Rectal smooth muscle tissue (tissue), 1 donor: ENCODE data around the gene CAPN9.

Source experiments
- H3K27ac ChIP-seq: one replicate; pipeline ENCODE4 v1.7.0; 2013; ENCODE audit warnings: low read depth, low read length, inconsistent platforms
- H3K27me3 ChIP-seq: one replicate; pipeline ENCODE4 v1.7.0; 2013; ENCODE audit warnings: low read length; ENCODE audit not compliant: control insufficient read depth, insufficient read depth
- H3K36me3 ChIP-seq: one replicate; pipeline ENCODE4 v1.7.0; 2013; ENCODE audit warnings: low read length; ENCODE audit not compliant: control insufficient read depth, insufficient read depth
- H3K4me1 ChIP-seq: one replicate; pipeline ENCODE4 v1.7.0; 2013; ENCODE audit warnings: low read length; ENCODE audit not compliant: control insufficient read depth, insufficient read depth
- H3K4me3 ChIP-seq: one replicate; pipeline ENCODE4 v1.7.0; 2013; ENCODE audit warnings: low read length
- H3K9ac ChIP-seq: one replicate; pipeline ENCODE4 v1.7.0; 2013; ENCODE audit warnings: low read length

Gene CAPN9

GRCh38 chr1:230790026-230790425, 42.8 kb downstream of the CAPN9 start:
- no peak overlapping the region for H3K9ac ChIP-seq
- H3K27ac ChIP-seq, result no peak overlapping the region
- no peaks in the 10 kb centered on the region for H3K27me3 ChIP-seq
- H3K4me1 ChIP-seq, result no peaks in the 10 kb centered on the region
- H3K36me3 ChIP-seq, result no peaks in the 10 kb centered on the region
- H3K4me3 ChIP-seq, result no peak overlapping the region

GRCh38 chr1:230791986-230792564, 44.9 kb downstream of the CAPN9 start:
- Histone ChIP-seq H3K9ac (no peak overlapping the region), H3K4me1 (no peaks in the 10 kb centered on the region), H3K27ac (no peak overlapping the region), H3K36me3 (no peaks in the 10 kb centered on the region), H3K27me3 (no peaks in the 10 kb centered on the region), H3K4me3 (no peak overlapping the region)

GRCh38 chr1:230792691-230793462, 45.7 kb downstream of the CAPN9 start:
- no peak overlapping the region for H3K27ac ChIP-seq
- H3K36me3 ChIP-seq, result no peaks in the 10 kb centered on the region
- no peak overlapping the region for H3K4me3 ChIP-seq
- no peaks in the 10 kb centered on the region for H3K27me3 ChIP-seq
- no peaks in the 10 kb centered on the region for H3K4me1 ChIP-seq
- no peak overlapping the region for H3K9ac ChIP-seq

GRCh38 chr1:230793463-230793745, 46.2 kb downstream of the CAPN9 start:
- no peak overlapping the region for H3K9ac ChIP-seq
- H3K27ac ChIP-seq, result no peak overlapping the region
- no peak overlapping the region for H3K4me3 ChIP-seq
- H3K36me3 ChIP-seq, result no peaks in the 10 kb centered on the region
- no peaks in the 10 kb centered on the region for H3K27me3 ChIP-seq
- H3K4me1 ChIP-seq, result no peaks in the 10 kb centered on the region

GRCh38 chr1:230794431-230794830, 47.2 kb downstream of the CAPN9 start:
- no peak overlapping the region for H3K27ac ChIP-seq
- no peaks in the 10 kb centered on the region for H3K27me3 ChIP-seq
- no peaks in the 10 kb centered on the region for H3K4me1 ChIP-seq
- no peak overlapping the region for H3K4me3 ChIP-seq
- no peak overlapping the region for H3K9ac ChIP-seq
- H3K36me3 ChIP-seq, result no peaks in the 10 kb centered on the region

GRCh38 chr1:230794871-230795605, 47.9 kb downstream of the CAPN9 start:
- H3K27me3 ChIP-seq, result no peaks in the 10 kb centered on the region
- no peaks in the 10 kb centered on the region for H3K4me1 ChIP-seq
- H3K4me3 ChIP-seq, result no peak overlapping the region
- no peak overlapping the region for H3K9ac ChIP-seq
- H3K36me3 ChIP-seq, result no peaks in the 10 kb centered on the region
- H3K27ac ChIP-seq, result no peak overlapping the region

GRCh38 chr1:230796626-230797025, 49.4 kb downstream of the CAPN9 start:
- H3K36me3 ChIP-seq, result no peaks in the 10 kb centered on the region
- H3K4me1 ChIP-seq, result no peaks in the 10 kb centered on the region
- H3K9ac ChIP-seq, result no peak overlapping the region
- H3K4me3 ChIP-seq, result no peak overlapping the region
- no peak overlapping the region for H3K27ac ChIP-seq
- H3K27me3 ChIP-seq, result no peaks in the 10 kb centered on the region

- no peak overlapping the region for H3K4me3 ChIP-seq
- H3K9ac ChIP-seq, result no peak overlapping the region
- no peaks in the 10 kb centered on the region for H3K4me1 ChIP-seq
- H3K27me3 ChIP-seq, result no peaks in the 10 kb centered on the region
- H3K27ac ChIP-seq, result no peak overlapping the region
- H3K36me3 ChIP-seq, result no peaks in the 10 kb centered on the region
These were observed 50.3 kb downstream of the CAPN9 start for GRCh38 chr1:230797376-230797920.

- no peak overlapping the region for H3K27ac ChIP-seq
- no peaks in the 10 kb centered on the region for H3K4me1 ChIP-seq
- no peaks in the 10 kb centered on the region for H3K27me3 ChIP-seq
- H3K36me3 ChIP-seq, result no peaks in the 10 kb centered on the region
- H3K9ac ChIP-seq, result no peak overlapping the region
- no peak overlapping the region for H3K4me3 ChIP-seq
These were observed 50.8 kb downstream of the CAPN9 start for GRCh38 chr1:230797942-230798365.

GRCh38 chr1:230798491-230798890, 51.3 kb downstream of the CAPN9 start:
- Histone ChIP-seq H3K27ac (no peak overlapping the region), H3K36me3 (no peaks in the 10 kb centered on the region), H3K4me1 (no peaks in the 10 kb centered on the region), H3K4me3 (no peak overlapping the region), H3K9ac (no peak overlapping the region), H3K27me3 (no peaks in the 10 kb centered on the region)

GRCh38 chr1:230800891-230801840, 54.0 kb downstream of the CAPN9 start:
- Histone ChIP-seq H3K4me1 (no peaks in the 10 kb centered on the region), H3K4me3 (no peak overlapping the region), H3K9ac (no peak overlapping the region), H3K27ac (no peak overlapping the region), H3K36me3 (no peaks in the 10 kb centered on the region), H3K27me3 (no peaks in the 10 kb centered on the region)

GRCh38 chr1:230804396-230804795, 57.2 kb downstream of the CAPN9 start:
- H3K9ac ChIP-seq, result no peak overlapping the region
- H3K27ac ChIP-seq, result no peak overlapping the region
- H3K4me3 ChIP-seq, result no peak overlapping the region

More at GRCh38 chr1:230804396-230804795, 57.2 kb downstream of the CAPN9 start:
- Histone ChIP-seq H3K27me3 (no peaks in the 10 kb centered on the region), H3K36me3 (no peaks in the 10 kb centered on the region), H3K4me1 (no peaks in the 10 kb centered on the region)
